Forelimb muscle (tissue), 1 donor: ENCODE measurements around the gene PDS5A. TPM values are rescaled to one million over a fixed set of nuclear protein-coding genes. Genes with fewer than 3 reads are reported as not detected.
A peak's percentile ranks its signal among the peaks of the same experiment; 100 is the strongest.
"Not testable (repeated sequence)": the region's sequence is repeated elsewhere in the genome, so short reads cannot be mapped to it uniquely, and the experiment has no call there.

ENCODE experiments used
- DNase-seq: peaks from one replicate; pipeline ENCODE4 v3.0.0-alpha.2; 2013; ENCODE audit warnings: low read depth
- polyA plus RNA-seq: library from polyadenylated mRNA; unstranded; fragments of 120-200 nt; gene quantifications from one replicate; pipeline ENCODE4 v1.2.1, GENCODE V29; 2013; ENCODE audit not compliant: insufficient read length

The PDS5A gene
- polyA plus RNA-seq, 1 donor: 29.6 TPM

GRCh38 chr4:39838431-39838830 is 139.3 kb downstream of the PDS5A start:
- not testable (repeated sequence) for DNase-seq

- no peak for DNase-seq
Observed at GRCh38 chr4:39834269-39834668, 143.4 kb downstream of the PDS5A start.

GRCh38 chr4:39825741-39826231 is 151.9 kb downstream of the PDS5A start:
- no peak for DNase-seq

GRCh38 chr4:39825090-39825489 is 152.6 kb downstream of the PDS5A start:
- no peak for DNase-seq

- peak; percentile 6 for DNase-seq
Observed at GRCh38 chr4:39823191-39823590, 154.5 kb downstream of the PDS5A start.

GRCh38 chr4:39822662-39823061 is 155.0 kb downstream of the PDS5A start:
- no peak for DNase-seq

GRCh38 chr4:39821951-39822350 is 155.8 kb downstream of the PDS5A start:
- no peak for DNase-seq

- no peak for DNase-seq
Observed at GRCh38 chr4:39820186-39820585, 157.5 kb downstream of the PDS5A start.

GRCh38 chr4:39818646-39819045 is 159.1 kb downstream of the PDS5A start:
- DNase-seq: no peak

GRCh38 chr4:39814403-39815185 is 163.1 kb downstream of the PDS5A start:
- DNase-seq: no peak

- not testable (repeated sequence) for DNase-seq
Observed at GRCh38 chr4:39813761-39814160, 163.9 kb downstream of the PDS5A start.

- not testable (repeated sequence) for DNase-seq
Observed at GRCh38 chr4:39813033-39813432, 164.7 kb downstream of the PDS5A start.

GRCh38 chr4:39812500-39812899 is 165.2 kb downstream of the PDS5A start:
- no peak for DNase-seq

- DNase-seq: no peak
Observed at GRCh38 chr4:39808231-39808749, 169.4 kb downstream of the PDS5A start.

GRCh38 chr4:39802005-39802404 is 175.7 kb downstream of the PDS5A start:
- no peak for DNase-seq

- DNase-seq: not testable (repeated sequence)
Observed at GRCh38 chr4:39792976-39793375, 184.7 kb downstream of the PDS5A start.

GRCh38 chr4:39792529-39792928 is 185.2 kb downstream of the PDS5A start:
- no peak for DNase-seq

GRCh38 chr4:39792128-39792527 is 185.6 kb downstream of the PDS5A start:
- DNase-seq: no peak

- DNase-seq: no peak
Observed at GRCh38 chr4:39786838-39787237, 190.9 kb downstream of the PDS5A start.

- DNase-seq: no peak
Observed at GRCh38 chr4:39785083-39785482, 192.6 kb downstream of the PDS5A start.

- DNase-seq: not testable (repeated sequence)
Observed at GRCh38 chr4:39781988-39782387, 195.7 kb downstream of the PDS5A start.
